Measurements from ENCODE around the gene SH3RF1.

DNA sequence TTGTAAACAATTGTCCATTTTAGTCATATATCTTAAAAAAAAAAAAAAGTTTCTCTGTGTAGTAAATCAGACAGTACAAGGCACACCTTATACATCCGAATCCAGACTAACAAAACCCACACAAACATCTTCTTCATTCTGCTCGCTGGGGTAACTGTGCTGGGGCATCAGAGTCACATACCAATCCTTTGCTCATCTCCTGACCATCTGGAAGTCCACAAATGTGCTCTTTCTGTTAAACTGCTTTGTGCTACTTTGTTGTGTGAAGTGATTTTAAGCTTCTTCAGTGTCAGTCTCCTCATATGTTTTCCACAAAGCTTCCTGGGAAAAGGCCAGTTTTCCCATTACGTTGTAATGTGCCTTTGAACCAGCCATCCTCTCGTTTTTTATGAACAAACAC lies 174.5 kb downstream of the SH3RF1 start:
- TF ChIP-seq, protein P1, sequence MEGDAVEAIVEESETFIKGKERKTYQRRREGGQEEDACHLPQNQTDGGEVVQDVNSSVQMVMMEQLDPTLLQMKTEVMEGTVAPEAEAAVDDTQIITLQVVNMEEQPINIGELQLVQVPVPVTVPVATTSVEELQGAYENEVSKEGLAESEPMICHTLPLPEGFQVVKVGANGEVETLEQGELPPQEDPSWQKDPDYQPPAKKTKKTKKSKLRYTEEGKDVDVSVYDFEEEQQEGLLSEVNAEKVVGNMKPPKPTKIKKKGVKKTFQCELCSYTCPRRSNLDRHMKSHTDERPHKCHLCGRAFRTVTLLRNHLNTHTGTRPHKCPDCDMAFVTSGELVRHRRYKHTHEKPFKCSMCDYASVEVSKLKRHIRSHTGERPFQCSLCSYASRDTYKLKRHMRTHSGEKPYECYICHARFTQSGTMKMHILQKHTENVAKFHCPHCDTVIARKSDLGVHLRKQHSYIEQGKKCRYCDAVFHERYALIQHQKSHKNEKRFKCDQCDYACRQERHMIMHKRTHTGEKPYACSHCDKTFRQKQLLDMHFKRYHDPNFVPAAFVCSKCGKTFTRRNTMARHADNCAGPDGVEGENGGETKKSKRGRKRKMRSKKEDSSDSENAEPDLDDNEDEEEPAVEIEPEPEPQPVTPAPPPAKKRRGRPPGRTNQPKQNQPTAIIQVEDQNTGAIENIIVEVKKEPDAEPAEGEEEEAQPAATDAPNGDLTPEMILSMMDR (IDR thresholded peaks at IDR 0.05) = no peak
- TF ChIP-seq POLR2AphosphoS5 (IDR thresholded peaks at IDR 0.05) = no peak
